H1 (cell line): ENCODE measurements around the gene PCGF6. TPM values are rescaled to one million over a fixed set of nuclear protein-coding genes. Genes with fewer than 3 reads are reported as not detected.

Experiments used
- CTCF ChIA-PET: fragments of 300-600 bp; sonication (Branson Sonifier 250); formaldehyde crosslinking; loops from one replicate; lab custom pipeline; 2021; ENCODE audit not compliant: partially characterized antibody; lab: Charles Lee
- POLR2A ChIA-PET: fragments of 300-600 bp; sonication (Branson Sonifier 250); formaldehyde crosslinking; loops from one replicate; lab custom pipeline; 2021; ENCODE audit warnings: inconsistent platforms; ENCODE audit not compliant: partially characterized antibody; lab: Charles Lee
- DNase-seq, 2 experiments: peaks; one replicate each; pipeline versions ENCODE4 v3.0.0 to v3.0.0-alpha.2; 2010 to 2022; ENCODE audit warnings: low spot score in 2 of 2, low read depth in 1 of 2, mixed read lengths in 1 of 2
- FAIRE-seq: peaks from 2 replicates; lab custom pipeline; 2011; peaks lifted over from hg19 to GRCh38; lab: Jason Lieb, UNC
- H2AFZ ChIP-seq: 2 replicates; pipeline ENCODE4 v1.8.1; 2012; ENCODE audit warnings: low read length, inconsistent platforms
- H2AK5ac ChIP-seq: 2 replicates; pipeline ENCODE4 v1.6.1; 2013; ENCODE audit warnings: low read depth, low read length
- H2BK120ac ChIP-seq: replicated peaks from 2 replicates; pipeline ENCODE3; 2013; ENCODE audit warnings: low read depth, low read length, inconsistent platforms
- H2BK12ac ChIP-seq: 2 replicates; pipeline ENCODE4 v1.6.1; 2013; ENCODE audit warnings: low read depth, low read length
- H2BK15ac ChIP-seq: 2 replicates; pipeline ENCODE4 v1.6.1; 2013; ENCODE audit warnings: low read length
- H2BK20ac ChIP-seq: 2 replicates; pipeline ENCODE4 v1.6.1; 2013; ENCODE audit warnings: low read length
- H2BK5ac ChIP-seq: 2 replicates; pipeline ENCODE4 v1.6.1; 2013; ENCODE audit warnings: low read depth, low read length
- H3K14ac ChIP-seq: 2 replicates; pipeline ENCODE4 v1.6.1; 2013; ENCODE audit warnings: inconsistent platforms; ENCODE audit not compliant: insufficient read length
- H3K18ac ChIP-seq: 2 replicates; pipeline ENCODE4 v1.6.1; 2013; ENCODE audit warnings: low read length; ENCODE audit errors: extremely low read depth
- H3K23ac ChIP-seq: 2 replicates; pipeline ENCODE4 v1.6.1; 2013; ENCODE audit warnings: inconsistent platforms; ENCODE audit not compliant: insufficient read length
- H3K23me2 ChIP-seq: 2 replicates; pipeline ENCODE4 v1.6.1; 2013; ENCODE audit warnings: low read depth, low read length
- H3K27ac ChIP-seq: 2 replicates; pipeline ENCODE4 v1.6.1; 2011; ENCODE audit warnings: low read depth, low read length, inconsistent platforms
- H3K27me3 ChIP-seq, 4 experiments: replicated peaks in 1 of 4; 1 replicate in 1 of 4; 2 replicates in 3 of 4; pipeline versions ENCODE4 v1.6.1 to v1.8.1; 2011 to 2013; ENCODE audit warnings: low read length in 3 of 4, mild to moderate bottlenecking in 3 of 4, inconsistent platforms in 2 of 4, mixed read lengths in 2 of 4, moderate library complexity in 1 of 4; ENCODE audit not compliant: control insufficient read depth in 3 of 4, insufficient read depth in 3 of 4; ENCODE audit errors: extremely low read depth in 1 of 4
- H3K36me3 ChIP-seq, 4 experiments: 2 replicates each; pipeline versions ENCODE4 v1.6.1 to v1.8.1; 2011 to 2013; ENCODE audit warnings: mild to moderate bottlenecking in 4 of 4, low read length in 3 of 4, moderate library complexity in 2 of 4, control low read depth in 1 of 4, inconsistent platforms in 1 of 4; ENCODE audit not compliant: insufficient read depth in 4 of 4, control insufficient read depth in 2 of 4
- H3K4ac ChIP-seq: replicated peaks from 2 replicates; pipeline ENCODE3; 2013; ENCODE audit warnings: low read length, low read depth, mixed read lengths, inconsistent platforms; ENCODE audit not compliant: insufficient read length
- H3K4me1 ChIP-seq, 4 experiments: replicated peaks in 1 of 4; 1 replicate in 1 of 4; 2 replicates in 3 of 4; pipeline versions ENCODE4 v1.6.1 to v1.8.1; 2011 to 2013; ENCODE audit warnings: low read length in 3 of 4, inconsistent platforms in 2 of 4, mixed read lengths in 1 of 4; ENCODE audit not compliant: insufficient read depth in 4 of 4, control insufficient read depth in 3 of 4
- H3K4me2 ChIP-seq, 2 experiments: 2 replicates each; pipeline versions ENCODE4 v1.6.1 to v1.8.1; 2011 to 2013; ENCODE audit warnings: low read depth in 2 of 2, low read length in 2 of 2, control low read depth in 1 of 2, inconsistent platforms in 1 of 2, mild to moderate bottlenecking in 1 of 2; ENCODE audit not compliant: insufficient read depth in 1 of 2
- H3K4me3 ChIP-seq, 4 experiments: fragments of 200-600, 300-600 bp in 1 of 4; sonication (generic), shearing (Covaris generic), sonication (Bioruptor Twin) in 1 of 4; 2 replicates each; pipeline versions ENCODE4 v1.5.1 to v1.8.1; 2011 to 2016; ENCODE audit warnings: low read length in 4 of 4, low read depth in 3 of 4, control low read depth in 2 of 4, inconsistent platforms in 2 of 4, mild to moderate bottlenecking in 2 of 4, mixed read lengths in 1 of 4, moderate library complexity in 1 of 4; ENCODE audit not compliant: insufficient read depth in 2 of 4; ENCODE audit errors: extremely low read depth in 1 of 4
- H3K56ac ChIP-seq: replicated peaks from 2 replicates; pipeline ENCODE3; 2013; ENCODE audit warnings: low read depth, mild to moderate bottlenecking, mixed read lengths, low read length, inconsistent platforms; ENCODE audit not compliant: insufficient read length
- H3K79me1 ChIP-seq: 2 replicates; pipeline ENCODE4 v1.6.1; 2013; ENCODE audit warnings: low read depth, low read length, control low read depth
- H3K79me2 ChIP-seq, 2 experiments: 2 replicates each; pipeline versions ENCODE4 v1.6.1 to v1.8.1; 2012 to 2013; ENCODE audit warnings: low read length in 2 of 2, mild to moderate bottlenecking in 2 of 2, inconsistent platforms in 1 of 2; ENCODE audit not compliant: insufficient read depth in 2 of 2, control insufficient read depth in 1 of 2
- H3K9ac ChIP-seq, 4 experiments: replicated peaks in 1 of 4; 1 replicate in 1 of 4; 2 replicates in 3 of 4; pipeline versions ENCODE4 v1.6.1 to v1.8.1; 2011 to 2013; ENCODE audit warnings: low read depth in 3 of 4, low read length in 3 of 4, control low read depth in 2 of 4, mild to moderate bottlenecking in 2 of 4, moderate library complexity in 2 of 4, inconsistent platforms in 1 of 4; ENCODE audit errors: extremely low read depth in 1 of 4
- H3K9me3 ChIP-seq, 2 experiments: 2 replicates each; pipeline versions ENCODE4 v1.6.1 to v1.8.1; 2012 to 2013; ENCODE audit warnings: mild to moderate bottlenecking in 2 of 2, moderate library complexity in 2 of 2, control low read depth in 1 of 2, inconsistent platforms in 1 of 2, low read depth in 1 of 2, low read length in 1 of 2, mixed read lengths in 1 of 2; ENCODE audit not compliant: insufficient read depth in 2 of 2
- H4K20me1 ChIP-seq, 2 experiments: replicated peaks in 1 of 2; 2 replicates each; pipeline versions ENCODE3 to v1.8.1; 2011 to 2013; ENCODE audit warnings: inconsistent platforms in 2 of 2, low read length in 2 of 2, mild to moderate bottlenecking in 1 of 2; ENCODE audit not compliant: insufficient read depth in 2 of 2, control insufficient read depth in 1 of 2
- H4K5ac ChIP-seq: 2 replicates; pipeline ENCODE4 v1.6.1; 2013; ENCODE audit warnings: low read length, low read depth, mixed read lengths, inconsistent platforms; ENCODE audit not compliant: insufficient read length
- H4K8ac ChIP-seq: 2 replicates; pipeline ENCODE4 v1.8.0; 2013; ENCODE audit warnings: mild to moderate bottlenecking, moderate library complexity, low read length, inconsistent platforms; ENCODE audit not compliant: insufficient read depth; ENCODE audit errors: extremely low read depth
- H4K91ac ChIP-seq: replicated peaks from 2 replicates; pipeline ENCODE3; 2013; ENCODE audit warnings: low read length, mixed read lengths, inconsistent platforms; ENCODE audit not compliant: insufficient read length
- BACH1 ChIP-seq: IDR thresholded peaks from 2 replicates; pipeline ENCODE4 v1.6.1; 2012; ENCODE audit warnings: low read length, improper control_type of control experiment
- CBX5 ChIP-seq: fragments of 300-800, 300-1000 bp; sonication (generic); IDR thresholded peaks from 2 replicates; pipeline ENCODE4 v1.7.1; 2016; ENCODE audit warnings: antibody characterized with exemption, low read length, low read depth
- HDAC6 ChIP-seq: IDR thresholded peaks from one replicate; pipeline ENCODE4 v1.7.1; 2012; ENCODE audit warnings: low read depth, mild to moderate bottlenecking, inconsistent platforms, low read length, moderate library complexity
- MAX ChIP-seq: IDR thresholded peaks from 2 replicates; pipeline ENCODE4 v1.6.1; 2012; ENCODE audit warnings: inconsistent platforms
- RAD21 ChIP-seq, 2 experiments: IDR thresholded peaks in 1 of 2; conservative IDR thresholded peaks in 1 of 2; 2 replicates each; pipeline ENCODE4 v1.6.1; 2011; ENCODE audit warnings: low read depth in 2 of 2, low read length in 2 of 2, improper control_type of control experiment in 1 of 2, inconsistent platforms in 1 of 2, mild to moderate bottlenecking in 1 of 2, moderate library complexity in 1 of 2
- RBBP5 ChIP-seq: IDR thresholded peaks from 2 replicates; pipeline ENCODE4 v1.7.1; 2012; ENCODE audit warnings: low read depth, mild to moderate bottlenecking, inconsistent platforms, low read length, moderate library complexity, borderline replicate concordance
- SAP30 ChIP-seq: fragments of 300-600 bp; sonication (generic); IDR thresholded peaks from 2 replicates; pipeline ENCODE4 v1.7.1; 2012; ENCODE audit warnings: low read length, moderate library complexity, mild to moderate bottlenecking, inconsistent platforms; ENCODE audit not compliant: insufficient read depth, insufficient replicate concordance
- SIX5 ChIP-seq: IDR thresholded peaks from 2 replicates; pipeline ENCODE4 v1.6.1; 2011; ENCODE audit warnings: mild to moderate bottlenecking, low read depth, low read length
- SP1 ChIP-seq: IDR thresholded peaks from 2 replicates; pipeline ENCODE4 v1.6.1; 2011; ENCODE audit warnings: low read depth, low read length
- whole genome bisulfite sequencing, 2 experiments: shearing (Covaris generic) in 1 of 2; methylation state at CpG; one replicate each; pipeline versions ENCODE4 v1.1.6 to v1.1.7; 2013 to 2015; ENCODE audit warnings: low lambda C conversion rate in 2 of 2, mixed read lengths in 2 of 2, inconsistent platforms in 1 of 2, low coverage in 1 of 2, missing lambda C conversion rate in 1 of 2; ENCODE audit not compliant: insufficient replicate concordance in 2 of 2, insufficient coverage in 1 of 2, insufficient read length in 1 of 2; ENCODE audit errors: extremely low coverage in 1 of 2, missing lambda C conversion rate in 1 of 2; 5-methylcytosine and 5-hydroxymethylcytosine counted together
- polyA plus RNA-seq, 7 experiments: library from polyadenylated mRNA; depleted of rRNA in 3 of 7; stranded (reverse) in 5 of 7; unstranded in 2 of 7; fragments of >200 nt in 5 of 7; fragments of 200-250 nt in 2 of 7; gene quantifications; 1 replicate in 5 of 7; 2 replicates in 1 of 7; 4 replicates in 1 of 7; pipeline versions ENCODE4 v1.2.1 to v1.2.3, GENCODE V29; 2011 to 2013; ENCODE audit warnings: missing spikeins in 2 of 7, mixed read lengths in 2 of 7
- total RNA-seq: library from RNA; stranded (reverse); fragmentation: NEBNext Ultra II Directional; extraction: Animal tissue kit (Norgen Biotek cat#: 25700); gene quantifications from 2 replicates; pipeline ENCODE4 v1.2.1, GENCODE V29; 2021
- TF ChIP-seq, protein P1 (sequence below): IDR thresholded peaks from 2 replicates; pipeline ENCODE4 v1.6.1; 2011; ENCODE audit warnings: low read length, improper control_type of control experiment
- TF ChIP-seq, protein P2 (sequence below): IDR thresholded peaks from 2 replicates; pipeline ENCODE4 v1.6.1; 2011; ENCODE audit warnings: low read depth, mild to moderate bottlenecking, low read length; ENCODE audit not compliant: insufficient read depth

Gene PCGF6
- total and polyA plus RNA-seq, 2 of the 8 experiments (the other 6 are each of a cell fraction or from before 2014, with no cell fraction given), result 6.9 to 18.6 TPM

GRCh38 chr10:103295374-103296015, 55.4 kb downstream of the PCGF6 start:
- Histone ChIP-seq H2BK120ac (no peak overlapping the region), H3K4me3 (no peak overlapping the region), H3K23me2 (no peaks in the 10 kb centered on the region), H3K14ac (no peak overlapping the region), H3K18ac (no peak overlapping the region), H3K4ac (no peak overlapping the region), H4K20me1 (no peaks in the 10 kb centered on the region), H2BK20ac (no peak overlapping the region), H3K9me3 (no peaks in the 10 kb centered on the region), H3K36me3 (no peaks in the 10 kb centered on the region), H4K8ac (no peak overlapping the region), H3K79me1 (no peaks in the 10 kb centered on the region), H2AK5ac (no peak overlapping the region), H4K5ac (no peak overlapping the region), H3K23ac (no peak overlapping the region), H3K27me3 (no peaks in the 10 kb centered on the region), H2BK12ac (no peak overlapping the region), H3K9ac (no peak overlapping the region), H3K56ac (no peak overlapping the region), H4K91ac (no peak overlapping the region), H3K4me2 (no peak overlapping the region), H3K79me2 (no peaks in the 10 kb centered on the region), H2BK5ac (no peak overlapping the region), H2BK15ac (no peak overlapping the region), H3K4me1 (no peaks in the 10 kb centered on the region), H3K27ac (no peak overlapping the region), H2AFZ (no peak overlapping the region)
- FAIRE-seq, result no peak
- ChIA-PET CTCF (interaction anchor here (0.8 kb wide), 2 partner anchors 14 to 39 kb away, joined by 3 read pairs; no protein-coding TSS in a partner anchor), POLR2A (interaction anchor here (0.9 to 1.6 kb wide), 2 partner anchors 11 to 26 kb away, joined by 4 to 5 read pairs; no protein-coding TSS in a partner anchor)
- WGBS, 2 experiments, result 80% methylated on average over 2 of the region's 2 CpGs; no CpG with 5 or more reads in 1 of the 2 experiments
- no peak for DNase-seq
- TF ChIP-seq SP1 (no peak), SAP30 (no peak), MAX (no peak), HDAC6 (no peak), RBBP5 (no peak), RAD21 (IDR thresholded peaks at IDR 0.05 in 1 of 2, conservative IDR thresholded peaks at IDR 0.05 in 1 of 2; ENCODE audit: low read depth in 2 of 2, low read length in 2 of 2) (no peak), CBX5 (no peak), SIX5 (no peak), BACH1 (no peak)
- TF ChIP-seq, protein P1, sequence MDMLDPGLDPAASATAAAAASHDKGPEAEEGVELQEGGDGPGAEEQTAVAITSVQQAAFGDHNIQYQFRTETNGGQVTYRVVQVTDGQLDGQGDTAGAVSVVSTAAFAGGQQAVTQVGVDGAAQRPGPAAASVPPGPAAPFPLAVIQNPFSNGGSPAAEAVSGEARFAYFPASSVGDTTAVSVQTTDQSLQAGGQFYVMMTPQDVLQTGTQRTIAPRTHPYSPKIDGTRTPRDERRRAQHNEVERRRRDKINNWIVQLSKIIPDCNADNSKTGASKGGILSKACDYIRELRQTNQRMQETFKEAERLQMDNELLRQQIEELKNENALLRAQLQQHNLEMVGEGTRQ, result no peak
- TF ChIP-seq, protein P2, sequence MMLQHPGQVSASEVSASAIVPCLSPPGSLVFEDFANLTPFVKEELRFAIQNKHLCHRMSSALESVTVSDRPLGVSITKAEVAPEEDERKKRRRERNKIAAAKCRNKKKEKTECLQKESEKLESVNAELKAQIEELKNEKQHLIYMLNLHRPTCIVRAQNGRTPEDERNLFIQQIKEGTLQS, result no peak
